Measurements from ENCODE around the gene OR1D5.

GRCh38 chr17:3033248-3033640, 30.2 kb downstream of the OR1D5 start:
- TF ChIP-seq, protein P1, sequence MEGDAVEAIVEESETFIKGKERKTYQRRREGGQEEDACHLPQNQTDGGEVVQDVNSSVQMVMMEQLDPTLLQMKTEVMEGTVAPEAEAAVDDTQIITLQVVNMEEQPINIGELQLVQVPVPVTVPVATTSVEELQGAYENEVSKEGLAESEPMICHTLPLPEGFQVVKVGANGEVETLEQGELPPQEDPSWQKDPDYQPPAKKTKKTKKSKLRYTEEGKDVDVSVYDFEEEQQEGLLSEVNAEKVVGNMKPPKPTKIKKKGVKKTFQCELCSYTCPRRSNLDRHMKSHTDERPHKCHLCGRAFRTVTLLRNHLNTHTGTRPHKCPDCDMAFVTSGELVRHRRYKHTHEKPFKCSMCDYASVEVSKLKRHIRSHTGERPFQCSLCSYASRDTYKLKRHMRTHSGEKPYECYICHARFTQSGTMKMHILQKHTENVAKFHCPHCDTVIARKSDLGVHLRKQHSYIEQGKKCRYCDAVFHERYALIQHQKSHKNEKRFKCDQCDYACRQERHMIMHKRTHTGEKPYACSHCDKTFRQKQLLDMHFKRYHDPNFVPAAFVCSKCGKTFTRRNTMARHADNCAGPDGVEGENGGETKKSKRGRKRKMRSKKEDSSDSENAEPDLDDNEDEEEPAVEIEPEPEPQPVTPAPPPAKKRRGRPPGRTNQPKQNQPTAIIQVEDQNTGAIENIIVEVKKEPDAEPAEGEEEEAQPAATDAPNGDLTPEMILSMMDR (IDR thresholded peaks at IDR 0.05; ENCODE audit: insufficient read depth, low read length, poor library complexity, severe bottlenecking), result no peak
- no peak for TF ChIP-seq EZH2phosphoT487 (conservative IDR thresholded peaks at IDR 0.05; ENCODE audit: low read length)

Measured in SU-DHL-6 (cell line).